Natural killer cell (primary cell): ENCODE measurements around the gene GALR2. TPM values are rescaled to one million over a fixed set of nuclear protein-coding genes. Genes with fewer than 3 reads are reported as not detected.
"Not testable (repeated sequence)": the region's sequence is repeated elsewhere in the genome, so short reads cannot be mapped to it uniquely, and the experiment has no call there.

ENCODE experiments used
- ATAC-seq, 3 donors: fragments of 150-1000 bp in 2 of 3; fragments of 200-7000 bp in 1 of 3; cut with Tn5 transposase; 1 replicate in 1 of 3; 2 replicates in 2 of 3; pipeline ENCODE4 v1.10.0; 2021; ENCODE audit warnings: mild to moderate bottlenecking in 2 of 3, moderate library complexity in 2 of 3
- DNase-seq, 2 donors: peaks; one replicate each; pipeline versions ENCODE4 v3.0.0 to v3.0.0-alpha.2; 2013 to 2021; ENCODE audit warnings: mixed read lengths in 1 of 2
- H3K27ac ChIP-seq: one replicate; pipeline ENCODE4 v1.5.1; 2013; ENCODE audit warnings: mild to moderate bottlenecking, low read length
- H3K27me3 ChIP-seq: one replicate; pipeline ENCODE4 v1.6.1; 2013; ENCODE audit warnings: low read length; ENCODE audit not compliant: control insufficient read depth, insufficient read depth
- H3K36me3 ChIP-seq: one replicate; pipeline ENCODE4 v1.6.1; 2013; ENCODE audit warnings: low read length; ENCODE audit not compliant: control insufficient read depth, insufficient read depth
- H3K4me1 ChIP-seq: one replicate; pipeline ENCODE4 v1.6.1; 2013; ENCODE audit warnings: low read length; ENCODE audit not compliant: control insufficient read depth, insufficient read depth
- H3K4me3 ChIP-seq: one replicate; pipeline ENCODE4 v1.5.1; 2013; ENCODE audit warnings: low read length
- H3K9me3 ChIP-seq: one replicate; pipeline ENCODE4 v1.6.1; 2013; ENCODE audit warnings: low read length; ENCODE audit not compliant: control insufficient read depth, insufficient read depth
- H3K27ac Mint-ChIP-seq, 2 donors: one replicate each; pipeline ENCODE4 v1.8.0; 2022; ENCODE audit warnings: mild to moderate bottlenecking in 2 of 2, mixed read lengths in 2 of 2, moderate library complexity in 1 of 2
- H3K27me3 Mint-ChIP-seq, 2 donors: one replicate each; pipeline ENCODE4 v1.8.0; 2022; ENCODE audit warnings: low read depth in 2 of 2, mixed read lengths in 2 of 2
- H3K36me3 Mint-ChIP-seq: one replicate; pipeline ENCODE4 v1.8.0; 2022; ENCODE audit warnings: mixed read lengths
- H3K4me1 Mint-ChIP-seq, 2 donors: one replicate each; pipeline ENCODE4 v1.8.0; 2022; ENCODE audit warnings: mixed read lengths in 2 of 2
- H3K4me3 Mint-ChIP-seq: one replicate; pipeline ENCODE4 v1.8.0; 2022; ENCODE audit warnings: mild to moderate bottlenecking, moderate library complexity, mixed read lengths
- H3K9me3 Mint-ChIP-seq, 2 donors: one replicate each; pipeline ENCODE4 v1.8.0; 2022; ENCODE audit warnings: mixed read lengths in 2 of 2
- CTCF ChIP-seq: fragments of 200-600 bp; IDR thresholded peaks from one replicate; pipeline ENCODE4 v1.8.0; 2022; ENCODE audit warnings: antibody characterized with exemption
- WGBS: methylation state at CpG from one replicate; pipeline ENCODE4 v1.1.7; 2013; ENCODE audit warnings: missing lambda C conversion rate; ENCODE audit not compliant: insufficient coverage; 5-methylcytosine and 5-hydroxymethylcytosine counted together
- intact Hi-C: fragments of 100-400 bp; cut with micrococcal nuclease; formaldehyde crosslinking; loops from one replicate; pipeline ENCODE4 v1.14.2; 2022
- total RNA-seq, 4 donors: library from RNA; stranded (reverse); fragments of 120-200 nt in 1 of 4; gene quantifications; one replicate each; pipeline versions ENCODE4 v1.2.3 to v1.2.4, GENCODE V29; 2013 to 2022

GALR2 gene
- total RNA-seq, 3 donors from 2014 or later (not counting 1 experiment from before 2014, with no cell fraction given), result 0.27 to 0.53 TPM; not detected in 1

DNA sequence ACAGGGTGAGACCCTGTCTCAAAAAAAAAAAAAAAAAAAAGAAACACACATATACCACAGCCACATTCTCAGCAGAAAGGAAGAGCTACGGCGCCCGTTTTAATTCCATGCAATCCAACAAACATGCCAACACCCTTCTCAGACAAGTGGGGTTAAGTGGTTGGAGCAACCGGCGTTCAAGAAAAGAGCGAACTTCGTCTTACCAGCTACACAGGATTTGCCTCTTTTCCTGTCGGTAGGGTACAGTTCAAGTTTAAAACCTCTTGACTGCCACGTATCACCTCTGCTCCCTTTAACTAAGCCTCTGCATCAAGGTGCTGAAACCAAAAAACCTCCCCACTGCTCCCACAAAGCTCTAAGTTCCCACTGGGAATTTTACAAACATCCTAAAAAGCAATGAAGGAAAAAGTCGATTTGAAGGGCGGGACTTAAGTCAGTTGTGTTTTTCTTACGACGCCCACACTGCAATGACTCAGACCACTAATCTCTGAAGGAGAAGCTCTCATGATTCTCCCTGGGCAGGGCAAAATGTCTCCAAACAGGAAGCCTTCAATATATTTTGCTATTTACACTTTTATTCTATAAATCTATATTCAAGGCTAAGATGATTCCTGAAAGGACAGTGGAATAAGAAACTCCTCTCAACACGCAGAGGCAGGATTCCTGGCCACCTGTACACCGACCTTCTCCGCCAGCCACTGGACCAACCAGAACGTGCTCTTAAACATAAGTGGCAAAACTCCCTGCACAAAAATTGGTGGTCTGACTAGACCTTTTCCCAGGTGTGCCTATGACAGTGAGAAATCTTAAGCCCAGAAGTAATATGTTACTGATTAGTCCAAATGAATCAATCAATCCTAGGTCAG is 21.1 kb upstream of the GALR2 start:
- H3K27me3 Mint-ChIP-seq, result no peaks in the 10 kb centered on the region
- H3K9me3 Mint-ChIP-seq, result no peaks in the 10 kb centered on the region
- intact Hi-C loops, result no loop called here
- no peak overlapping the region for H3K4me3 ChIP-seq
- H3K4me3 Mint-ChIP-seq, result no peak overlapping the region
- H3K27ac ChIP-seq, result no peak overlapping the region
- no peak overlapping the region for H3K27ac Mint-ChIP-seq
- peaks cover 79% of the 10 kb centered on the region for H3K36me3 ChIP-seq
- DNase-seq (no peak), ATAC-seq (no peak)
- H3K4me1 Mint-ChIP-seq, result peaks cover 0 to 15% of the 10 kb centered on the region in 2 donors
- H3K9me3 ChIP-seq, result no peaks in the 10 kb centered on the region
- peaks cover 27% of the 10 kb centered on the region for H3K36me3 Mint-ChIP-seq
- 94% methylated on average over 15 of the region's 17 CpGs for WGBS
- no peak for TF ChIP-seq CTCF
- H3K4me1 ChIP-seq, result no peaks in the 10 kb centered on the region
- no peaks in the 10 kb centered on the region for H3K27me3 ChIP-seq

DNA sequence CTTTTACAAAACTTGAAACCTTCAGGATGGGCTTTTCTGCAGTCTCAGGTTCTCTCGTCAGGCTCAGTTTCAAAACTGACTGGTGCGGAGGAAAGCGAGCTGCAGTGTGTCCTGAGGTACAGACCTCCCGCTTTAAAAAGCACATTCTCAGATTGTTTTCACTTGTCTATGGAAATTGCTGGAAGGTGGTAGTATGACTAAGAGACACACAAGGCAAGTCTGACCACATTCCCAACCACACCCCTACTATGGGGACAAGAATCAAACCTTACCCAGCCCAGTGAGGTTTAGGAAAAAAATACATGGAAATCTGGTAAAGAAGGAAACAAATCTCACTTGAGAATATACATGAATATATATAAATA is 20.5 kb upstream of the GALR2 start:
- Histone ChIP-seq H3K27me3 (no peaks in the 10 kb centered on the region), H3K9me3 (no peaks in the 10 kb centered on the region), H3K4me3 (no peak overlapping the region), H3K27ac (no peak overlapping the region), H3K4me1 (no peaks in the 10 kb centered on the region), H3K36me3 (peaks cover 80% of the 10 kb centered on the region)
- Mint-ChIP-seq H3K9me3 (no peaks in the 10 kb centered on the region), H3K27ac (no peak overlapping the region), H3K27me3 (no peaks in the 10 kb centered on the region), H3K4me1 (peaks cover 0 to 14% of the 10 kb centered on the region in 2 donors), H3K36me3 (peaks cover 27% of the 10 kb centered on the region), H3K4me3 (no peak overlapping the region)
- TF ChIP-seq CTCF, result no peak
- no peak for DNase-seq
- intact Hi-C loops, result no loop called here
- no peak for ATAC-seq
- 97% methylated on average over 4 of the region's 4 CpGs for WGBS

GRCh38 chr17:76056882-76057281 is 17.7 kb upstream of the GALR2 start:
- Mint-ChIP-seq H3K27ac (no peak overlapping the region), H3K9me3 (no peaks in the 10 kb centered on the region), H3K4me3 (no peak overlapping the region), H3K27me3 (no peaks in the 10 kb centered on the region), H3K36me3 (peaks cover 14% of the 10 kb centered on the region), H3K4me1 (no peaks in the 10 kb centered on the region)
- Histone ChIP-seq H3K4me1 (no peaks in the 10 kb centered on the region), H3K27ac (no peak overlapping the region), H3K27me3 (no peaks in the 10 kb centered on the region), H3K4me3 (no peak overlapping the region), H3K36me3 (peaks cover 77% of the 10 kb centered on the region), H3K9me3 (no peaks in the 10 kb centered on the region)
- 93% methylated on average over 3 of the region's 3 CpGs for WGBS
- DNase-seq (peak in 1 of 2 donors; percentile 36), ATAC-seq (no peak)
- intact Hi-C loops, result no loop called here
- TF ChIP-seq CTCF, result no peak

- H3K9me3 Mint-ChIP-seq, H3K27me3 ChIP-seq, H3K4me3 Mint-ChIP-seq, H3K4me1 ChIP-seq, H3K4me1 Mint-ChIP-seq, intact Hi-C loops, H3K4me3 ChIP-seq, H3K27me3 Mint-ChIP-seq, H3K27ac ChIP-seq, H3K9me3 ChIP-seq, DNase-seq, ATAC-seq, H3K27ac Mint-ChIP-seq: not testable (repeated sequence)
- peaks cover 75% of the 10 kb centered on the region for H3K36me3 ChIP-seq
- H3K36me3 Mint-ChIP-seq, result peaks cover 14% of the 10 kb centered on the region
- WGBS, result 85% methylated on average over 6 of the region's 6 CpGs
Measured at GRCh38 chr17:76058264-76058663, 16.3 kb upstream of the GALR2 start.
